IPS-20b (cell line): ENCODE data around the gene MYO10.
"Not testable (repeated sequence)": the region's sequence is repeated elsewhere in the genome, so short reads cannot be mapped to it uniquely, and the experiment has no call there.

Experiments
- H3K27ac ChIP-seq: one replicate; pipeline ENCODE4 v1.5.1; 2013; ENCODE audit warnings: low read length
- H3K27me3 ChIP-seq: 2 replicates; pipeline ENCODE4 v1.6.1; 2013; ENCODE audit warnings: mild to moderate bottlenecking, low read length, inconsistent platforms; ENCODE audit not compliant: insufficient read depth
- H3K36me3 ChIP-seq: 2 replicates; pipeline ENCODE4 v1.6.1; 2013; ENCODE audit warnings: low read depth, mild to moderate bottlenecking, inconsistent platforms, low read length, moderate library complexity; ENCODE audit not compliant: insufficient read depth
- H3K4me1 ChIP-seq: 2 replicates; pipeline ENCODE4 v1.6.1; 2013; ENCODE audit warnings: mild to moderate bottlenecking, control low read depth, inconsistent platforms, low read length, moderate library complexity; ENCODE audit not compliant: insufficient read depth
- H3K4me3 ChIP-seq: 2 replicates; pipeline ENCODE4 v1.5.1; 2013; ENCODE audit warnings: mild to moderate bottlenecking, low read length, inconsistent platforms
- H3K9ac ChIP-seq: 2 replicates; pipeline ENCODE4 v1.6.1; 2013; ENCODE audit warnings: low read depth, mild to moderate bottlenecking, inconsistent platforms, low read length, moderate library complexity
- H3K9me3 ChIP-seq: 2 replicates; pipeline ENCODE4 v1.6.1; 2013; ENCODE audit warnings: mild to moderate bottlenecking, low read depth, low read length, inconsistent platforms; ENCODE audit not compliant: insufficient read depth

Gene MYO10

DNA sequence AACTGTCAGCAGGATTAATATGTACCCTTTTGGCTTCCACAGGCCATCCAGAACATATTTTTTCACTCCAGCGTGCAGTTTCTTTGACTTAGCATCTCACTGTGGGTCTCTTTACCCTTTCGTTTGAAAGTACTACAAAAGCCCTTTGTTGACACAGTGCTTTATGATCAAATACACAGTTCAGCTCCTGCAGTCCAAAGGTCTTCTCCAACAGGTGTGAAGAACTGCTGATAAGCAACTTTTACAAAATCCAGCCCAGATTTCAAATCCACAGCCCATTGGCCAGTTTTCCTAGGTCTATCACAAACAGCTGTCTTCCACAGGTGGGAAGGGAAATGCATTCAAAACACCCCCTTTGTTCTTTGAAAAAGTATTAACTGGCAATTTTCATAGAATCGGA, 54.8 kb downstream of the MYO10 start:
- H3K27me3 ChIP-seq: no peaks in the 10 kb centered on the region
- no peak overlapping the region for H3K27ac ChIP-seq
- no peak overlapping the region for H3K4me3 ChIP-seq
- no peaks in the 10 kb centered on the region for H3K36me3 ChIP-seq
- H3K9me3 ChIP-seq: no peaks in the 10 kb centered on the region
- no peak overlapping the region for H3K9ac ChIP-seq
- H3K4me1 ChIP-seq: peaks cover 13% of the 10 kb centered on the region; the same call in 1 of the 2 replicates

DNA sequence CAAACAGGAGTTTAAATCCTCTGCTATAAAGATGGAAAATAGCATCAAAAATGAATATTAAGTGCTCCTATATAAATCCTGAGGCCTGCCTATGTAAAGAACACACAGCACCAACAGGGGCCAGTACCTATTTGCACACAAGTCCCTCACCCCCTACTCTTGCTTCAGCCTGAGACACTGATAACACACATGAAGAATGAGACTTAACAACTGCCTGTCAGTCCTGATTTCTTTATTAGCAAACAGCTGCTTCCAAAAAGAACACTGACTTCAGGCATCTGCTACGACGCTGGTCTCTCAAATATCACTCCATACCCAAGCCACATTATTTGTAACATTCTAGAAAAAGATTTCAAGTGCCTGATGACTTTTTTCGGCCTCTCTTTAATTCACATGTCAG, 55.5 kb downstream of the MYO10 start:
- Histone ChIP-seq H3K27ac (no peak overlapping the region), H3K36me3 (no peaks in the 10 kb centered on the region)

DNA sequence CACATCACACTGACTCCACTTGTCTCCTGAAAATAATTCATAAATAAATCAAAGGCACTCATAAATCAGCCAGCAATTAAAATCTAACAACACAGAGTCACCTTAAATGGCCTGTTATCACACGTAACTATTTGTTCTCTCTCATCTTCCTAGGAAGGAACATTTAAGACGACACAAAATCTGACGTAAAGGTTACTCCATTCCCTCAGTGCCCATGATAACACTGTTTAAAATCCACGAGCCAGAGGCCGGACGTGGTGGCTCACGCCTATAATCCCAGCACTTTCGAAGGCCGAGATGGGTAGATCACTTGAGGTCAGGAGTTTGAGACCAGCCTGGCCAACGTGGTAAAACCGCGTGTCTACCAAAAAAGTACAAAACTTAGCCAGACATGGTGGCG, 56.4 kb downstream of the MYO10 start:
- Histone ChIP-seq H3K27ac (no peak overlapping the region), H3K9ac (no peak overlapping the region), H3K27me3 (no peaks in the 10 kb centered on the region), H3K4me1 (peaks cover 13% of the 10 kb centered on the region; the same call in 1 of the 2 replicates), H3K9me3 (no peaks in the 10 kb centered on the region), H3K4me3 (no peak overlapping the region), H3K36me3 (peaks cover 7% of the 10 kb centered on the region; the same call in 1 of the 2 replicates)

More for the DNA sequence above, 55.5 kb downstream of the MYO10 start:
- H3K4me1 ChIP-seq: peaks cover 13% of the 10 kb centered on the region; the same call in 1 of the 2 replicates
- no peaks in the 10 kb centered on the region for H3K27me3 ChIP-seq
- H3K9ac ChIP-seq: no peak overlapping the region
- H3K9me3 ChIP-seq: no peaks in the 10 kb centered on the region
- H3K4me3 ChIP-seq: no peak overlapping the region

DNA sequence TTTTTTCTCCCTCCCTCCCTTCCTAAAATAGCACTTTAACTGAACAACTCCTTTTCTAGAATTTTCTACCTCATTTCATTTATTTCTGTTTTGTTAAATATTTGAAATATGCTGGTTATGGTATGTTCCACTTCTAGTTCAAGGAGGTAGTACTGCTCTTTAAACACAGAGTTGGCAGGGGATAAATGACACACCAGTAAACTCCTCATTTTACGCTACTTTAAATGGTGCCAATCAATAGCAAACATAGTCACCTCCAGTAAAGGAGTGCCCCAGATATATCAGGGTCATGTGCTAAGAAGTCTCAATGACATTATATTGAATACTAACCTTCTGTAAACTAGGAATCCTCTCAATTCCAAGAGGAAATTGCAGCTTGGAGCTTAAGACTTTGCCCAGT, 56.9 kb downstream of the MYO10 start:
- Histone ChIP-seq H3K27ac (no peak overlapping the region), H3K27me3 (no peaks in the 10 kb centered on the region), H3K36me3 (peaks cover 11% of the 10 kb centered on the region; the same call in 1 of the 2 replicates), H3K4me1 (peaks cover 13% of the 10 kb centered on the region; the same call in 1 of the 2 replicates), H3K9me3 (no peaks in the 10 kb centered on the region), H3K9ac (no peak overlapping the region), H3K4me3 (no peak overlapping the region)

DNA sequence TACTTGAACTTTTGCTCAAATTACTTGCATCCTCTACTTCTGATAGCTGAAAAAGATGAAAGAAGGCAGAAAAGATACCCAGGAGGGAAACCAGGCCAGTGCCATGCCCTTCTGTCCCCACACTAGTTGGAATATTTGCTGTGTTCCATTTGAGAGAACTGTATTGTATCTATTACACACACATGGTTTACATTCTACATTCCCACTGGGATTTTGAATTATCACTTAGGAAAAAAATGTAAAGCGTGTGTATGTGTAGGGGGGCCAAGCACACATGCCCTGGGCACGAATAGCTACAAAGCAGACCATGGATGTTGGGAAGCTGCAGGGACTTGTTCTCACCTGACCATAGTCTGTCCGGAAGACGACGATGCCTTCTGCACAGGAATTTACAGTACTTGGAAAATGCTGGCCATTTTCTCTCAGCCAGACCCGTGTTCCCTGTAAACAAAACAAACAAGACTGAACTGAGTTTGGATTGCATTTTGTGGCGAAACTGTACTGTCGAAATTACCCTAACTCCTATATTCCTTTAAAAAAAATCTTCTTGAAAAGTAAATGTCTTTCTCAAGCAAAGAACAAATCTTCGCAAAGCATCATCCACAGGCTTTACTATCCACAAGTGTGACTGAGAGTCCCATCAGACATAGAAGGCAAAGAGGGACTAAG, 58.7 kb downstream of the MYO10 start:
- Histone ChIP-seq H3K27me3 (no peaks in the 10 kb centered on the region), H3K9me3 (peaks cover 9% of the 10 kb centered on the region), H3K9ac (no peak overlapping the region), H3K4me1 (peaks cover 13% of the 10 kb centered on the region; the same call in 1 of the 2 replicates), H3K4me3 (no peak overlapping the region), H3K27ac (no peak overlapping the region), H3K36me3 (peaks cover 21% of the 10 kb centered on the region)

- not testable (repeated sequence) for H3K9ac ChIP-seq, H3K4me1 ChIP-seq, H3K27ac ChIP-seq, H3K4me3 ChIP-seq, H3K27me3 ChIP-seq, H3K9me3 ChIP-seq
- peaks cover 21% of the 10 kb centered on the region for H3K36me3 ChIP-seq
These were observed 61.7 kb downstream of the MYO10 start for GRCh38 chr5:16874424-16874823.

DNA sequence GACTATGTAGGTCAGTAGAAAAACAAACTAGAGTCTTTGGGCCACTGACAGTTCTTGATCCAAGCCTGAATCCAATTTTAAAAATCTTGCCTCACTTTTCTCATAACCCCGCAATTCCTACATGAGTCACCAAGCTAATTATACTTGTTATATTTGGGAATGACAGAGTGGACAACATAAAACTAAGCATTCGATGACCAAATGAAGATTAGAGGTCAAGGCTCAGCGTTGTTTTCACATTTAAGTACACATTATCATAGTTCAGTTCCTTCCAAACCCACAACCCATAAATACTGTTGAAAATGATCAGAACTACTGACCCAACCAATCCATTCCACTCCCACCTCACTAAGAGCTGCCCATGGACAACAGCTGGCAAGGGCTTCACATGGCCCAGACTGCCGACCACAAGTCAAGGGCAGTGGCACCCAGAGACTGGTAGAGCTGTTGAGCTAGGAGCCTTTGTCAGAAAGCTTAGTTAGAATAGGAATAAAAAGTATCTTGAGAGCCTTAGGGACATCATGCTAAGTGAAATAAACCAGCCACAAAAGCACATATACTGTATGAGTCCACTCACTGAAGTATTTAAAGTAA, 64.2 kb downstream of the MYO10 start:
- Histone ChIP-seq H3K4me3 (no peak overlapping the region), H3K27me3 (no peaks in the 10 kb centered on the region), H3K9ac (no peak overlapping the region), H3K9me3 (peaks cover 9% of the 10 kb centered on the region), H3K36me3 (peaks cover 21% of the 10 kb centered on the region), H3K4me1 (peaks cover 9% of the 10 kb centered on the region; the same call in 1 of the 2 replicates), H3K27ac (no peak overlapping the region)

- Histone ChIP-seq H3K4me1 (peaks cover 17% of the 10 kb centered on the region), H3K27me3 (no peaks in the 10 kb centered on the region), H3K9me3 (peaks cover 9% of the 10 kb centered on the region)
These were observed 65.2 kb downstream of the MYO10 start for GRCh38 chr5:16870878-16871277.

DNA sequence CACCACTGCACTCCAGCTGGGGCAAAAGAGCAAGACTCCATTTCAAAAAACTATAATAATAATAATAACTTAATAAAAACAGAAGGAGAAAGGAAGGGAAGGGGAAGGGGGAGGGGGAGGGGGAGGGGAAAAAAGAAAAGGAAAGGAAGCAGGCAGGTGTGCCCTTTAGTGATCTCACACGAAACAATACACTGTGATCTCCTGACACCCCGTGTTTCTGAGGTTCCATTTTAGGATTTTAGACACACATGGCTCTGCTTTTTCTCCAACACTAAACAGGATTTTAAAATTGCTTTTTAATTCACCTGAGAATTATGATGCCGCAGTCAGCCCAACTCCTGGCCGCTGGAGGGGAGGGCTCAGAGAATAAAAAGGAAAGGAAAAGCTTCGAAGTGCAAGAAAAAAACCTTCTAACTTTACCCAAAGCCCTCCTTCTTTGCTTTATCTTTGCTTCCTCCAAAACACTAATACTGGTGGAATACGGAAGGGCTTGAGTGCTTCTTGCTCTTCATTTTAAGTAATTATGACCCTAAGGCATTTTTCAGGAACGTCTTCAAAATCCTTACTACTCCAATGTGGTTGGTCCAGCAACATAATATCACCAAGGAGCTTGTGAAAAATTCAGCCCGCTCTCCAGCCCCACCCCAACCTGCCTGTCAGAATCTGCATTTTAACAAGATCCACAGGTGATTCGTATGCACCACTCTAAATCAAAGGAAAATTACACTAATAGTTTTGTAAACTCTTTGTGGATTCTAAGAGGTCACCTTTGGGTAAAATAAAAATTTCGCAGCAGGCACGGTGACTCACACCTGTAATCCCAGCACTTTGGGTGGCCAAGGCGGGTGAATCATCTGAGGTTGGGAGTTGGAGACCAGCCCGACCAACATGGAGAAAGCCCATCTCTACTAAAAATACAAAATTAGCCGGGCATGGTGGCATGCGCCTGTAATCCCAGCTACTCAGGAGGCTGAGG, 66.0 kb downstream of the MYO10 start:
- Histone ChIP-seq H3K4me1 (peaks cover 20% of the 10 kb centered on the region), H3K27ac (no peak overlapping the region), H3K27me3 (no peaks in the 10 kb centered on the region), H3K36me3 (peaks cover 19% of the 10 kb centered on the region), H3K9ac (no peak overlapping the region), H3K9me3 (peaks cover 9% of the 10 kb centered on the region), H3K4me3 (no peak overlapping the region)

More at GRCh38 chr5:16870878-16871277, 65.2 kb downstream of the MYO10 start:
- Histone ChIP-seq H3K27ac (no peak overlapping the region), H3K36me3 (peaks cover 21% of the 10 kb centered on the region), H3K9ac (no peak overlapping the region), H3K4me3 (no peak overlapping the region)

- Histone ChIP-seq H3K9me3 (no peaks in the 10 kb centered on the region; the same call in 1 of the 2 replicates), H3K27me3 (no peaks in the 10 kb centered on the region), H3K36me3 (no peaks in the 10 kb centered on the region), H3K9ac (0 out of 2 replicates have a peak overlapping the region, but pooled peaks have one; percentile 17), H3K27ac (no peak overlapping the region), H3K4me1 (peaks cover 35% of the 10 kb centered on the region), H3K4me3 (no peak overlapping the region)
These were observed 68.5 kb downstream of the MYO10 start for GRCh38 chr5:16867577-16867953.

- Histone ChIP-seq H3K9ac (peak overlapping the region; percentile 17; the same call in 1 of the 2 replicates), H3K4me3 (no peak overlapping the region), H3K36me3 (no peaks in the 10 kb centered on the region), H3K4me1 (peaks cover 36% of the 10 kb centered on the region), H3K9me3 (no peaks in the 10 kb centered on the region), H3K27me3 (no peaks in the 10 kb centered on the region), H3K27ac (peak overlapping the region; percentile 7)
These were observed 69.1 kb downstream of the MYO10 start for GRCh38 chr5:16866795-16867576.
